IMR-90 (cell line): ENCODE results near the gene TMCO2. TPM values are rescaled to one million over a fixed set of nuclear protein-coding genes. Genes with fewer than 3 reads are reported as not detected.

Source experiments
- ATAC-seq: fragments of 200-7000 bp; cut with Tn5 transposase; 2 replicates; pipeline ENCODE4 v1.9.1; 2020; ENCODE audit warnings: low read depth, mild to moderate bottlenecking, moderate library complexity
- BruUV-seq: library from RNA; stranded (reverse); fragments of 400-500 nt; replicated peaks from 2 replicates; lab custom pipeline; 2021; lab: Mats Ljungman, UMichigan
- CTCF ChIA-PET: fragments of 300-600 bp; formaldehyde crosslinking; extraction: SDS; loops from one replicate; lab custom pipeline; 2021; ENCODE audit warnings: antibody characterized with exemption; lab: Yijun Ruan, JAX
- POLR2A ChIA-PET: fragments of 300-600 bp; sonication (Branson Sonifier 250); formaldehyde crosslinking; loops from one replicate; lab custom pipeline; 2022; ENCODE audit warnings: antibody characterized with exemption; ENCODE audit not compliant: unreplicated experiment; lab: Charles Lee
- DNase-seq: peaks from one replicate; pipeline ENCODE4 v3.0.0; 2013
- H2AFZ ChIP-seq: replicated peaks from 2 replicates; pipeline ENCODE3; 2013; ENCODE audit warnings: low read length, mild to moderate bottlenecking; ENCODE audit not compliant: poor library complexity
- H2AK5ac ChIP-seq: 2 replicates; pipeline ENCODE4 v1.6.1; 2013; ENCODE audit warnings: low read depth, low read length, inconsistent platforms
- H2AK9ac ChIP-seq: replicated peaks from 2 replicates; pipeline ENCODE3; 2013; ENCODE audit warnings: mild to moderate bottlenecking, low read depth, low read length, moderate library complexity; ENCODE audit not compliant: poor library complexity
- H2BK120ac ChIP-seq: 2 replicates; pipeline ENCODE4 v1.6.1; 2013; ENCODE audit warnings: low read depth, low read length, inconsistent platforms
- H2BK15ac ChIP-seq: 3 replicates; pipeline ENCODE4 v1.6.1; 2013; ENCODE audit warnings: low read depth, low read length, inconsistent platforms
- H2BK20ac ChIP-seq: 2 replicates; pipeline ENCODE4 v1.6.1; 2013; ENCODE audit warnings: low read depth, mild to moderate bottlenecking, inconsistent platforms, low read length, moderate library complexity
- H2BK5ac ChIP-seq: 2 replicates; pipeline ENCODE4 v1.6.1; 2013; ENCODE audit warnings: mild to moderate bottlenecking, low read depth, low read length, inconsistent platforms; ENCODE audit not compliant: poor library complexity, severe bottlenecking
- H3K14ac ChIP-seq: replicated peaks from 2 replicates; pipeline ENCODE4 v1.6.1; 2013; ENCODE audit warnings: low read depth, low read length, inconsistent platforms
- H3K18ac ChIP-seq: 2 replicates; pipeline ENCODE4 v1.6.1; 2013; ENCODE audit warnings: low read depth, low read length, control low read depth
- H3K23ac ChIP-seq: 2 replicates; pipeline ENCODE4 v1.6.1; 2013; ENCODE audit warnings: low read depth, low read length, inconsistent platforms
- H3K27ac ChIP-seq: 2 replicates; pipeline ENCODE4 v1.5.1; 2013; ENCODE audit warnings: mild to moderate bottlenecking, control low read depth, low read length; ENCODE audit not compliant: insufficient read depth
- H3K27me3 ChIP-seq: 2 replicates; pipeline ENCODE4 v1.6.1; 2013; ENCODE audit warnings: low read length; ENCODE audit not compliant: control insufficient read depth, insufficient read depth
- H3K36me3 ChIP-seq: 2 replicates; pipeline ENCODE4 v1.6.1; 2013; ENCODE audit warnings: low read length, mixed read lengths; ENCODE audit not compliant: control insufficient read depth, insufficient read depth
- H3K4ac ChIP-seq: 2 replicates; pipeline ENCODE4 v1.6.1; 2013; ENCODE audit warnings: low read depth, low read length, inconsistent platforms
- H3K4me1 ChIP-seq: 2 replicates; pipeline ENCODE4 v1.6.1; 2013; ENCODE audit warnings: low read length, mixed read lengths; ENCODE audit not compliant: control insufficient read depth, insufficient read depth
- H3K4me2 ChIP-seq: 2 replicates; pipeline ENCODE4 v1.6.1; 2013; ENCODE audit warnings: low read depth, mild to moderate bottlenecking, control low read depth, low read length, moderate library complexity
- H3K4me3 ChIP-seq: 2 replicates; pipeline ENCODE4 v1.5.1; 2013; ENCODE audit warnings: low read depth, mild to moderate bottlenecking, control low read depth, low read length, moderate library complexity; ENCODE audit not compliant: insufficient read depth
- H3K56ac ChIP-seq: 2 replicates; pipeline ENCODE4 v1.6.1; 2013; ENCODE audit warnings: low read length, inconsistent platforms; ENCODE audit not compliant: insufficient read depth; ENCODE audit errors: extremely low read depth
- H3K79me1 ChIP-seq, 2 experiments: 2 replicates each; pipeline ENCODE4 v1.6.1; 2013; ENCODE audit warnings: low read length in 2 of 2, inconsistent platforms in 1 of 2, low read depth in 1 of 2
- H3K9ac ChIP-seq: 2 replicates; pipeline ENCODE4 v1.6.1; 2013; ENCODE audit warnings: low read depth, low read length, control low read depth
- H3K9me1 ChIP-seq: 2 replicates; pipeline ENCODE4 v1.6.1; 2013; ENCODE audit warnings: low read length, inconsistent platforms; ENCODE audit not compliant: insufficient read depth
- H3K9me3 ChIP-seq: 2 replicates; pipeline ENCODE4 v1.6.1; 2013; ENCODE audit warnings: low read length; ENCODE audit not compliant: control insufficient read depth, insufficient read depth
- H4K20me1 ChIP-seq: 2 replicates; pipeline ENCODE4 v1.6.1; 2013; ENCODE audit warnings: low read length, inconsistent platforms; ENCODE audit not compliant: insufficient read depth
- H4K5ac ChIP-seq: 2 replicates; pipeline ENCODE4 v1.6.1; 2013; ENCODE audit warnings: mild to moderate bottlenecking, low read depth, low read length, control low read depth
- H4K8ac ChIP-seq, 2 experiments: 2 replicates each; pipeline ENCODE4 v1.6.1; 2013; ENCODE audit warnings: low read depth in 2 of 2, low read length in 2 of 2, control low read depth in 1 of 2, inconsistent platforms in 1 of 2
- H4K91ac ChIP-seq: 2 replicates; pipeline ENCODE4 v1.6.1; 2013; ENCODE audit warnings: low read depth, low read length, inconsistent platforms; ENCODE audit not compliant: insufficient read depth
- BHLHE40 ChIP-seq: fragments of 150-350 bp; IDR thresholded peaks from 2 replicates; pipeline ENCODE4 v1.6.1; 2016; ENCODE audit warnings: mild to moderate bottlenecking, low read depth, low read length
- CEBPB ChIP-seq: IDR thresholded peaks from 2 replicates; pipeline ENCODE4 v1.6.1; 2012; ENCODE audit warnings: low read depth, low read length, improper control_type of control experiment
- CHD1 ChIP-seq: IDR thresholded peaks from 2 replicates; pipeline ENCODE4 v1.6.1; 2012; ENCODE audit warnings: low read depth, low read length, improper control_type of control experiment
- CTCF ChIP-seq: conservative IDR thresholded peaks from 2 replicates; pipeline ENCODE4 v1.5.1; 2012; ENCODE audit warnings: mild to moderate bottlenecking, low read depth, low read length, improper control_type of control experiment
- ELK1 ChIP-seq: fragments of 150-350 bp; IDR thresholded peaks from 2 replicates; pipeline ENCODE4 v1.6.1; 2016; ENCODE audit warnings: low read depth, mild to moderate bottlenecking, low read length, moderate library complexity, borderline replicate concordance
- FOS ChIP-seq: fragments of 150-350 bp; IDR thresholded peaks from 2 replicates; pipeline ENCODE4 v1.6.1; 2016; ENCODE audit warnings: low read depth, low read length
- MAFK ChIP-seq: IDR thresholded peaks from 2 replicates; pipeline ENCODE4 v1.6.1; 2012; ENCODE audit warnings: low read depth, low read length, improper control_type of control experiment
- MAZ ChIP-seq: IDR thresholded peaks from 2 replicates; pipeline ENCODE4 v1.6.1; 2012; ENCODE audit warnings: low read depth, mild to moderate bottlenecking, low read length, improper control_type of control experiment, moderate library complexity, borderline replicate concordance
- MXI1 ChIP-seq: IDR thresholded peaks from 2 replicates; pipeline ENCODE4 v1.6.1; 2012; ENCODE audit warnings: low read depth, mild to moderate bottlenecking, low read length, moderate library complexity, borderline replicate concordance
- POLR2A ChIP-seq: IDR thresholded peaks from 2 replicates; pipeline ENCODE4 v1.6.1; 2012; ENCODE audit warnings: mild to moderate bottlenecking, low read depth, low read length
- RCOR1 ChIP-seq: IDR thresholded peaks from 2 replicates; pipeline ENCODE4 v1.6.1; 2012; ENCODE audit warnings: mild to moderate bottlenecking, low read length, improper control_type of control experiment; ENCODE audit not compliant: insufficient replicate concordance
- RFX5 ChIP-seq: IDR thresholded peaks from 2 replicates; pipeline ENCODE4 v1.8.0; 2012; ENCODE audit warnings: low read depth, mild to moderate bottlenecking, low read length, moderate library complexity
- SMC3 ChIP-seq: fragments of 150-350 bp; IDR thresholded peaks from 2 replicates; pipeline ENCODE4 v1.6.1; 2016; ENCODE audit warnings: low read depth, mild to moderate bottlenecking, antibody characterized with exemption, low read length, moderate library complexity
- USF2 ChIP-seq: fragments of 150-350 bp; IDR thresholded peaks from 2 replicates; pipeline ENCODE4 v1.6.1; 2017; ENCODE audit warnings: mild to moderate bottlenecking, antibody characterized with exemption, low read length, low read depth
- WGBS, 2 experiments: methylation state at CpG; one replicate each; pipeline versions ENCODE4 v1.1.5 to v1.1.7; 2013; ENCODE audit warnings: missing lambda C conversion rate in 2 of 2; ENCODE audit not compliant: insufficient read length in 1 of 2; ENCODE audit errors: extremely low coverage in 2 of 2; 5-methylcytosine and 5-hydroxymethylcytosine counted together
- dilution Hi-C: fragments of 300-500 bp; cut with HindIII; formaldehyde crosslinking; loops from one replicate; pipeline ENCODE4 v1.14.3; 2018; ENCODE audit warnings: low sequenced_read_pairs; ENCODE audit not compliant: unreplicated experiment
- in situ Hi-C: fragments of 300-500 bp; cut with MboI; formaldehyde crosslinking; loops from 3 replicates; pipeline ENCODE4 v1.14.3; 2019; ENCODE audit warnings: low sequenced_read_pairs, inconsistent platforms, mixed read lengths
- intact Hi-C: fragments of 100-400 bp; cut with micrococcal nuclease; formaldehyde crosslinking; loops from 2 replicates; pipeline ENCODE4 v1.10.0; 2022
- polyA plus RNA-seq, 3 experiments: library from polyadenylated mRNA; depleted of rRNA; stranded (reverse); fragments of >200 nt; gene quantifications; 2 replicates each; pipeline ENCODE4 v1.2.3, GENCODE V29; 2012; ENCODE audit warnings: low replicate concordance in 1 of 3
- total RNA-seq: library from RNA; depleted of rRNA; stranded (reverse); fragments of >200 nt; gene quantifications from 2 replicates; pipeline ENCODE4 v1.2.3, GENCODE V29; 2012

Gene TMCO2
- total and polyA plus RNA-seq, 2 of the 4 experiments (the other 2 are of a cell fraction), result not detected

GRCh38 chr1:40266786-40267535 lies 19.2 kb downstream of the TMCO2 start:
- CTCF ChIA-PET, result interaction anchor here (0.6 to 1.4 kb wide), 4 partner anchors 26 to 72 kb away, joined by 3 to 4 read pairs (median 4); no protein-coding TSS in a partner anchor
- POLR2A ChIA-PET, result no interaction called here
- Histone ChIP-seq H4K8ac (peak overlapping the region in 1 of 2 experiments; percentile 23; a peak in 1 of 4 replicates), H2BK5ac (peak overlapping the region; percentile 58), H2AFZ (no peak overlapping the region), H3K9me1 (peaks cover 14% of the 10 kb centered on the region), H2BK120ac (peak overlapping the region; percentile 66; the same call in 1 of the 2 replicates), H2BK20ac (peak overlapping the region; percentile 7; the same call in 1 of the 2 replicates), H3K18ac (peak overlapping the region; percentile 50; the same call in 1 of the 2 replicates), H4K5ac (no peak overlapping the region), H3K79me1 (peaks cover 23 to 61% of the 10 kb centered on the region in 2 experiments), H3K27me3 (no peaks in the 10 kb centered on the region), H3K23ac (no peak overlapping the region), H3K4me3 (no peak overlapping the region), H4K20me1 (peaks cover 9% of the 10 kb centered on the region), H2BK15ac (0 out of 3 replicates have a peak overlapping the region, but pooled peaks have one; percentile 66), H3K9ac (no peak overlapping the region), H3K4ac (peak overlapping the region; percentile 36), H3K4me1 (peaks cover 7% of the 10 kb centered on the region), H3K56ac (no peak overlapping the region), H3K4me2 (peak overlapping the region; percentile 35; the same call in 1 of the 2 replicates), H3K27ac (peak overlapping the region; percentile 77; the same call in 1 of the 2 replicates), H3K36me3 (peaks cover 25% of the 10 kb centered on the region), H2AK9ac (no peak overlapping the region), H2AK5ac (peak overlapping the region; percentile 86; the same call in 1 of the 2 replicates), H4K91ac (no peak overlapping the region), H3K9me3 (no peaks in the 10 kb centered on the region), H3K14ac (peak overlapping the region; percentile 58; the same call in 1 of the 2 replicates)
- no TSS peak for BruUV-seq
- no CpG with 5 or more reads among the region's 6 CpGs for WGBS, 2 experiments
- DNase-seq (no peak), ATAC-seq (no peak)
- dilution Hi-C loops (no loop called here), in situ Hi-C loops (no loop called here), intact Hi-C loops (no loop called here)
- TF ChIP-seq CEBPB, result no peak
- TF ChIP-seq SMC3, result no peak
- no peak for TF ChIP-seq RCOR1
- TF ChIP-seq USF2, result no peak
- no peak for TF ChIP-seq CTCF
- TF ChIP-seq MAFK, result no peak
- TF ChIP-seq BHLHE40, result no peak
- TF ChIP-seq CHD1, result no peak
- no peak for TF ChIP-seq POLR2A
- no peak for TF ChIP-seq RFX5
- TF ChIP-seq FOS, result no peak
- no peak for TF ChIP-seq MXI1
- no peak for TF ChIP-seq MAZ
- TF ChIP-seq ELK1, result no peak
